Occipital lobe (tissue), 2 donors: ENCODE results near the gene AGFG1. TPM values are rescaled to one million over a fixed set of nuclear protein-coding genes. Genes with fewer than 3 reads are reported as not detected.

Experiments used
- DNase-seq: peaks from one replicate; lab custom pipeline; 2025; lab: John Stamatoyannopoulos, UW
- total RNA-seq: library from RNA; depleted of rRNA; stranded (reverse); fragments of >200 nt; gene quantifications from one replicate; pipeline ENCODE4 v1.2.3, GENCODE V29; 2014

The AGFG1 gene
- 112 TPM for total RNA-seq

GRCh38 chr2:227471924-227472264 is at the start of gene AGFG1:
Gene AGFG1, plus strand, starts transcription at chr2:227472156. Its CDS starts 266 bp downstream, at chr2:227472422.
- DNase-seq, result peak; percentile 76

DNA sequence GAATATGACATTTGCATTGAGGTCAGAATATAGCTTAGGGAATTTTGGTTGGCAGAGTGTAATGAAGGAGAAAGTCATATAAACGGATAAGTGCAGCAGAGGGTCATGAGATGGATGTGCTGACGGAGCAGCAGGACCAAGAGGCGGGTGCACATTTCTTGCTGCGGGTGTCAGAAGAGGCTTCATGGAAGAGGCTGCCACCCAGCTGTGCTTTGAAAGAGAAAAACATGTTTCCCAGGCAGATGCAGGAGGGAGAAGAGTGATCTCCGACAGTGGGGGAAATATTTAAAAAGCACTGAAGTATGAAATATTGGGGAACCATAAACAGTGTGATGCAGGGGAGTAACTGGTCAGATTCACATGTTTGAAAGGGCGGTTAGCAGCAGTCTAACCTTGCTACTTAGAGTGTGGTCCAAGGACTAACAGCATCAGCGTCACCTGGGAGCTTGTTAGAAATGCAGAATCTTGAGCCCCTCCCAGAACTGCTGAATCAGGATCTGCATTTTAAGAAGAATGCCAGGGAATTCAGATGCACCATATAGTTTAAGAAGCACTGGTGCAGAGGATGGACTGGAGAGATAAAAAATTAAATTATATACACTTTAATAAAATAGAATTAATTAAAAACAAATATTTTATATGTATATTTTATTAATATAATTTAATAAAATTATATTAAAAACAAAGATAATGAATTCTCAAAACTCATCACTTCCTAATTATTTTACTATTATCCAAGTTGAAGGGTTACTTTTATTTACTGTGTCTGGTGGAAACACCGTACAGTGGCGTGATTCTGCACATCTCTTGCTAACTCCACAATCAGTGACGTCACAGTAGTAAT is 48.1 kb upstream of the AGFG1 start:
- no peak for DNase-seq

GRCh38 chr2:227428731-227429285 is 43.1 kb upstream of the AGFG1 start:
- no peak for DNase-seq

DNA sequence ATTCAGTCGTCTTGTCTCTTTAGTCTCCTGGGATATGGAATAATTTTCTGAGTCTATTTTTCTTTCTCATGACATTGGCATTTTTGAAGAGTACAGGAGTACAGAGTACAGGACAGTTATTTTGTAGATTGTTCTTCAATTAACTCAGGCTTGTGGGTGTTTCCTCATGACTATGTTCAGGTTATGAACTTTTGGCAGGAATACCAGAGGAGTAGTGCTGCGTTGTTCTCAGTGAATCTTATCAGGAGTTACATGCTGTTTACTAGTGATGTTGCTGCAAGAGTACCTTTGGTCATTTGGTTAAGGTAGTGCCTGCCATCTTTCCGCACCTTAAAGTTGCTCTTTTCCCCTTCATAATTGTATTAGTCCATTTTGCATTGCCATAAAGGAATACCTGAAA is 41.3 kb upstream of the AGFG1 start:
- DNase-seq, result no peak

DNA sequence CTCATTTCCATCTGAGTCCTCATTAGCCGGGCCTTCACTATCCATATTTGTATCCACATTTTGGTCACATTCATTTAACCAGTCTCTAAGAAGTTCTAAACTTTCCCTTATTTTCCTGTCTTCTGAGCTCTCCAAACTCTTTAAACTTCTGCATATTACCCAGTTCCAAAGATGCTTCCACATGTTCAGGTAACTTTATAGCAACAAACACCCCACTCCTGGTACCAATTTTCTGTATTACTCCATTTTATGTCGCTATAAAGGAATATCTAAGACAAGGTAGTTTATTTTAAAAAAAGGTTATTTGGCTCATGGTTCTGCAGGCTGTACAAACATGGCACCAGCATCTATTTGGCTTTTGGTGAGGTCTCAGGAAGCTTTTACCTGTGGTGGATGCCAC is 38.8 kb upstream of the AGFG1 start:
- no peak for DNase-seq

- no peak for DNase-seq
These were observed 35.4 kb upstream of the AGFG1 start for GRCh38 chr2:227436436-227437174.

GRCh38 chr2:227439214-227439613 is 32.7 kb upstream of the AGFG1 start:
- DNase-seq, result no peak

DNA sequence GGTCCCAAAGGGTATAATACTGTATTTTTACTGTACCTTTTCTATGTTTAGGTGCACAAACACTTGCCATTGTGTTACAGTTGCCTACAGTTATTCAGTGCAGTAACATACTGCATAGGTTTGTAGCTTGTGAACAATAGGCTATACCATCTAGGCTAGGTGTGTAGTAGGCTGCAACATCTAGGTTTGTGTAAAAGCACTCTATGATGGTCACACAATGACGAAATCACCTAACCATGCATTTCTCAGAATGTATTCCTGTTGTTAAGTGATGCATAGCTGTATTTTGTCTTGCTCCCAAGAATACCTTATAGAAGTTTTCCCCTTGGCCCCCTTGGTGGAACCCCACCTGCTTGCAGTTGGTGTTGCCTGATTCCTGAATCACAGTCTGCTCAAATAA is 29.3 kb upstream of the AGFG1 start:
- DNase-seq, result no peak

GRCh38 chr2:227443889-227444568 is 27.9 kb upstream of the AGFG1 start:
- no peak for DNase-seq

DNA sequence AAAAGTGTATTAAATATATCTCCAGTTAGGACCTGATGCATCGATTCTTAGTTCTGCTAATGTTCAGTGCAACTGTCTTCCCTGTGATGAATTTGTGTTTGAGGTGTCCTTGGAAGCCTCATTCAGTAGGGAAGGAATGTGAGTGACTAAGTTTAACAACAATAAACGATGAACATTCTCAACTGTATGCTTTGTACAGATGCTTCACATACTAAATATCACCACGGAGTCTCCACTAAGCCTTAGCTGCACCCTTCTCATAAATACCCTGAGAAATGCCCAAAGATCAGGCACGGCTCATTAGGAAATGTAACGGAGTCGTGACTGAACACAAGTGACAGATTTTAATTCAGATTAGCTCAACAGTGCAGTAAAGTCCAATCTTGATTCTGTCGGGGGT is 24.4 kb upstream of the AGFG1 start:
- no peak for DNase-seq

GRCh38 chr2:227450311-227450841 is 21.6 kb upstream of the AGFG1 start:
- DNase-seq, result no peak

GRCh38 chr2:227450926-227451654 is 20.9 kb upstream of the AGFG1 start:
- DNase-seq, result no peak

- DNase-seq, result no peak
These were observed 20.3 kb upstream of the AGFG1 start for GRCh38 chr2:227451655-227451992.

GRCh38 chr2:227453810-227454209 is 18.1 kb upstream of the AGFG1 start:
- DNase-seq, result no peak

GRCh38 chr2:227454323-227454860 is 17.6 kb upstream of the AGFG1 start:
- DNase-seq, result no peak

- no peak for DNase-seq
These were observed 16.8 kb upstream of the AGFG1 start for GRCh38 chr2:227455200-227455599.

GRCh38 chr2:227456102-227456501 is 15.9 kb upstream of the AGFG1 start:
- DNase-seq, result no peak

GRCh38 chr2:227456772-227457171 is 15.2 kb upstream of the AGFG1 start:
- no peak for DNase-seq

DNA sequence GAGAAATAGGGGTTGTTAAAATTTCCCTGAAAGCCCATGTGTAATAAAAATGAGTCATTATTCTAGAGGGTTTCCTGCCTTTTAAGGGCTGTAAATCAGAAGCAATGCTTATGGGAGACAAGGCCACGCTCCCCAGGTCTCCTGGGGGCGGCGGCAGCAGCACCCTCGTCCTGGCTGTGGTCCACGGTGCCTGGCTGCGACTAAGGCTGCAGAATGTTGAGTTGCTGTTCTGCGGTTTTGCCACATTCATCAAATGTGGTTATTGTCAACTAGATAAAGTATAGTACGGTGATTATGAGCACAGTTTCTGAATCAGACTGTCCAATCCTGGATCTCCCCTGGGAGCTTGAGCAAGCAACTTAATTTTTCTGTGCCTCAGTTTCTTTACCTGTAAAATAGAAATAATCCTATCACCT is 11.9 kb upstream of the AGFG1 start:
- no peak for DNase-seq

- no peak for DNase-seq
These were observed 11.1 kb upstream of the AGFG1 start for GRCh38 chr2:227460833-227461232.
